ENCODE data around the gene BAG5.

GRCh38 chr14:103593577-103593976 is 31.1 kb upstream of the BAG5 start:
- no peak for TF ChIP-seq CTCF (IDR thresholded peaks at IDR 0.05)
- TF ChIP-seq POLR2A (IDR thresholded peaks at IDR 0.05), result no peak
